Hematopoietic multipotent progenitor cell treated with erythropoietin and hydrocortisone succinate and interleukin-3 and kit ligand, for 17 days (in vitro differentiated cells): ENCODE data around the gene TENM4.

Experiments used
- DNase-seq: peaks from one replicate; pipeline ENCODE4 v3.0.0-alpha.2; 2015; ENCODE audit warnings: low spot score

Gene TENM4

GRCh38 chr11:78935398-78936068, 505.3 kb downstream of the TENM4 start:
- DNase-seq: no peak

- DNase-seq: no peak
These were observed 507.5 kb downstream of the TENM4 start for GRCh38 chr11:78933350-78933749.

GRCh38 chr11:78932757-78933156, 508.1 kb downstream of the TENM4 start:
- DNase-seq: no peak

- no peak for DNase-seq
These were observed 508.9 kb downstream of the TENM4 start for GRCh38 chr11:78931891-78932290.

- no peak for DNase-seq
These were observed 509.9 kb downstream of the TENM4 start for GRCh38 chr11:78930810-78931523.

GRCh38 chr11:78929906-78930220, 511.0 kb downstream of the TENM4 start:
- DNase-seq: no peak

GRCh38 chr11:78929207-78929905, 511.5 kb downstream of the TENM4 start:
- no peak for DNase-seq

GRCh38 chr11:78927511-78927910, 513.3 kb downstream of the TENM4 start:
- DNase-seq: no peak

- DNase-seq: no peak
These were observed 514.0 kb downstream of the TENM4 start for GRCh38 chr11:78926633-78927338.

- DNase-seq: no peak
These were observed 515.4 kb downstream of the TENM4 start for GRCh38 chr11:78925387-78925786.

GRCh38 chr11:78922859-78923625, 517.8 kb downstream of the TENM4 start:
- no peak for DNase-seq

- no peak for DNase-seq
These were observed 519.3 kb downstream of the TENM4 start for GRCh38 chr11:78921509-78921908.

- no peak for DNase-seq
These were observed 520.5 kb downstream of the TENM4 start for GRCh38 chr11:78920329-78920728.

- DNase-seq: no peak
These were observed 524.1 kb downstream of the TENM4 start for GRCh38 chr11:78916759-78917158.

- no peak for DNase-seq
These were observed 526.3 kb downstream of the TENM4 start for GRCh38 chr11:78914503-78914902.

- no peak for DNase-seq
These were observed 528.1 kb downstream of the TENM4 start for GRCh38 chr11:78912778-78913177.

GRCh38 chr11:78910322-78910721, 530.5 kb downstream of the TENM4 start:
- DNase-seq: no peak

- no peak for DNase-seq
These were observed 531.4 kb downstream of the TENM4 start for GRCh38 chr11:78909386-78909785.

GRCh38 chr11:78907636-78908035, 533.2 kb downstream of the TENM4 start:
- no peak for DNase-seq

GRCh38 chr11:78906566-78906965, 534.3 kb downstream of the TENM4 start:
- no peak for DNase-seq

- DNase-seq: no peak
These were observed 535.1 kb downstream of the TENM4 start for GRCh38 chr11:78905756-78906155.
